ENCODE results near the gene ANKRD22. TPM values are rescaled to one million over a fixed set of nuclear protein-coding genes. Genes with fewer than 3 reads are reported as not detected.

Gene ANKRD22
- total and polyA plus RNA-seq, 2 donors from 2014 or later, result 3.6 to 6.5 TPM

DNA sequence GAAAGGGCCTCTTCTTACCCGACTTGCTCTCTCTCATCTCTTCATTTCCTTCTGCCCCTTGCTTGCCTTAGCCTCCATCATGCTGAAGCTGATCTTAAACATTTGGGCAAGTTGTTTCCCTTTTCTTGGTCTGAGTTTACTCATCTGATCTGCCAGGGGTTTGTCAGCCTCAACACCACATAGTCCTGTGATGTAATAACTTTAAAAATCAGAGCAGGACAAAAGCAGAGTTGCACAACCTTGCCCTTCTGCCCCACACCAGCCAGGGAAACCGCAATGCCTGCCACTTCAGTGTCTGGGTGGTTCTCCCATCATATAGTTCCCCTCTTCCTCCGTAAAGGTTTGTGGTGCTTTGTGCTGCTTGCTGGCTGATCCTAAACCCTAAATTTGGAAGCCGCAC, 59.0 kb downstream of the ANKRD22 start:
- DNase-seq, result no peak
- Histone ChIP-seq H3K9me3 (ENCODE audit: control insufficient read depth in 2 of 3, insufficient read depth in 1 of 3, low read length in 3 of 3) (no peaks in the 10 kb centered on the region), H3K9ac (ENCODE audit: low read length in 3 of 3) (no peak overlapping the region)

GRCh38 chr10:88791924-88792323, 59.7 kb downstream of the ANKRD22 start:
- Histone ChIP-seq H3K4me1 (ENCODE audit: control insufficient read depth in 2 of 3, insufficient read depth in 2 of 3, low read depth in 1 of 3, low read length in 3 of 3) (no peaks in the 10 kb centered on the region), H3K4me3 (ENCODE audit: low read length in 3 of 3) (no peak overlapping the region), H3K36me3 (ENCODE audit: control insufficient read depth in 2 of 3, insufficient read depth in 3 of 3, low read length in 3 of 3) (no peaks in the 10 kb centered on the region), H3K9ac (ENCODE audit: low read length in 3 of 3) (no peak overlapping the region), H3K27ac (ENCODE audit: low read depth in 2 of 2, low read length in 2 of 2) (no peak overlapping the region), H3K27me3 (ENCODE audit: control insufficient read depth, insufficient read depth, low read length) (no peaks in the 10 kb centered on the region), H3K9me3 (ENCODE audit: control insufficient read depth in 2 of 3, insufficient read depth in 1 of 3, low read length in 3 of 3) (no peaks in the 10 kb centered on the region)
- DNase-seq, result peak in 3 of 5 donors; percentile 10 to 39 (median 21)
- TF ChIP-seq CTCF (IDR thresholded peaks at IDR 0.05; ENCODE audit: borderline replicate concordance, extremely low read depth, insufficient read depth), result peak; percentile 40
- FAIRE-seq, result no peak
- intact Hi-C loops (cut with DNase I), result no loop called here

More for the DNA sequence above, 59.0 kb downstream of the ANKRD22 start:
- FAIRE-seq, result no peak
- Histone ChIP-seq H3K4me3 (ENCODE audit: low read length in 3 of 3) (no peak overlapping the region), H3K36me3 (ENCODE audit: control insufficient read depth in 2 of 3, insufficient read depth in 3 of 3, low read length in 3 of 3) (no peaks in the 10 kb centered on the region), H3K27me3 (ENCODE audit: control insufficient read depth, insufficient read depth, low read length) (no peaks in the 10 kb centered on the region), H3K4me1 (ENCODE audit: control insufficient read depth in 2 of 3, insufficient read depth in 2 of 3, low read depth in 1 of 3, low read length in 3 of 3) (no peaks in the 10 kb centered on the region), H3K27ac (ENCODE audit: low read depth in 2 of 2, low read length in 2 of 2) (no peak overlapping the region)
- no peak for TF ChIP-seq CTCF (IDR thresholded peaks at IDR 0.05; ENCODE audit: borderline replicate concordance, extremely low read depth, insufficient read depth)
- intact Hi-C loops (cut with DNase I), result no loop called here

DNA sequence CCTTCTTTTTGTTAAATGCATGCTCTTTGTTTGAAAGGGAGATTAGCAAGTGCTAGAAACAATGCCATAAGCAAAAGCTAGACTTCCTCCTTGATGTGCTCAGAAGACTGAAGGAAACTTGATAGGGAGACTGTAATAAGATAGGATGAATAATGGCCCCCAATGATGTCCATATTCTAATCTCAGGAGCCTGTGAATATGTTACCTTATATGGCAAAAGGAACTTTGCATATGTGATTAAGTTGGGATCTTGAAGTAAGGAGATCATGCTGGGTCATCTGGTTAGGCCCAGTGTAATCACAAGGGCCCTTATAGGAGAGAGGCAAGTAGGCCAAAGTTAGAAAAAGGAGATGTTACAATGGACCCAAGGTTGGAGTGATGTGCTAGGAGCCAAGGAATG, 62.7 kb downstream of the ANKRD22 start:
- Histone ChIP-seq H3K36me3 (ENCODE audit: control insufficient read depth in 2 of 3, insufficient read depth in 3 of 3, low read length in 3 of 3) (no peaks in the 10 kb centered on the region), H3K9me3 (ENCODE audit: control insufficient read depth in 2 of 3, insufficient read depth in 1 of 3, low read length in 3 of 3) (no peaks in the 10 kb centered on the region), H3K27me3 (ENCODE audit: control insufficient read depth, insufficient read depth, low read length) (no peaks in the 10 kb centered on the region), H3K27ac (ENCODE audit: low read depth in 2 of 2, low read length in 2 of 2) (no peak overlapping the region), H3K4me3 (ENCODE audit: low read length in 3 of 3) (no peak overlapping the region), H3K9ac (ENCODE audit: low read length in 3 of 3) (no peak overlapping the region), H3K4me1 (ENCODE audit: control insufficient read depth in 2 of 3, insufficient read depth in 2 of 3, low read depth in 1 of 3, low read length in 3 of 3) (no peaks in the 10 kb centered on the region)
- intact Hi-C loops (cut with DNase I), result no loop called here
- DNase-seq (no peak), FAIRE-seq (no peak)
- TF ChIP-seq CTCF (IDR thresholded peaks at IDR 0.05; ENCODE audit: borderline replicate concordance, extremely low read depth, insufficient read depth), result no peak

GRCh38 chr10:88787463-88787862, 64.2 kb downstream of the ANKRD22 start:
- DNase-seq (no peak), FAIRE-seq (no peak)
- H3K9me3 ChIP-seq (ENCODE audit: control insufficient read depth in 2 of 3, insufficient read depth in 1 of 3, low read length in 3 of 3), result no peaks in the 10 kb centered on the region
- intact Hi-C loops (cut with DNase I), result no loop called here
- no peaks in the 10 kb centered on the region for H3K4me1 ChIP-seq (ENCODE audit: control insufficient read depth in 2 of 3, insufficient read depth in 2 of 3, low read depth in 1 of 3, low read length in 3 of 3)
- no peak overlapping the region for H3K9ac ChIP-seq (ENCODE audit: low read length in 3 of 3)
- H3K4me3 ChIP-seq (ENCODE audit: low read length in 3 of 3), result no peak overlapping the region
- TF ChIP-seq CTCF (IDR thresholded peaks at IDR 0.05; ENCODE audit: borderline replicate concordance, extremely low read depth, insufficient read depth), result no peak
- H3K27ac ChIP-seq (ENCODE audit: low read depth in 2 of 2, low read length in 2 of 2), result no peak overlapping the region
- H3K36me3 ChIP-seq (ENCODE audit: control insufficient read depth in 2 of 3, insufficient read depth in 3 of 3, low read length in 3 of 3), result no peaks in the 10 kb centered on the region
- no peaks in the 10 kb centered on the region for H3K27me3 ChIP-seq (ENCODE audit: control insufficient read depth, insufficient read depth, low read length)

Data from kidney (tissue), 14 donors.